ENCODE measurements around the gene PCDHGB4. TPM values are rescaled to one million over a fixed set of nuclear protein-coding genes. Genes with fewer than 3 reads are reported as not detected.

PCDHGB4 gene
- total and polyA plus RNA-seq, 2 of the 8 experiments (the other 6 are each of a cell fraction or from before 2014, with no cell fraction given): 8.0 to 9.1 TPM

DNA sequence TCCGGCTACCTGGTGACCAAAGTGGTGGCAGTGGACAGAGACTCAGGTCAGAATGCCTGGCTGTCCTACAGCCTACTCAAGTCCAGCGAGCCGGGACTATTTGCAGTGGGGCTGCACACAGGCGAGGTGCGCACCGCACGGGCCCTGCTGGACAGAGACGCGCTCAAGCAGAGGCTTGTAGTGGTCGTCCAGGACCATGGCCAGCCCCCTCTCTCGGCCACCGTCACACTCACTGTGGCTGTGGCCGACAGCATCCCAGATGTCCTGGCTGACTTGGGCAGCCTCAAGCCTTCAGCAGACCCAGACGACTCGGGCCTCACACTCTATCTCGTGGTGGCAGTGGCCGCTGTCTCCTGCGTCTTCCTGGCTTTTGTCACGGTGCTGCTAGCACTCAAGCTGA lies 30.5 kb upstream of the PCDHGB4 start (continued):
- TF ChIP-seq, protein P1, sequence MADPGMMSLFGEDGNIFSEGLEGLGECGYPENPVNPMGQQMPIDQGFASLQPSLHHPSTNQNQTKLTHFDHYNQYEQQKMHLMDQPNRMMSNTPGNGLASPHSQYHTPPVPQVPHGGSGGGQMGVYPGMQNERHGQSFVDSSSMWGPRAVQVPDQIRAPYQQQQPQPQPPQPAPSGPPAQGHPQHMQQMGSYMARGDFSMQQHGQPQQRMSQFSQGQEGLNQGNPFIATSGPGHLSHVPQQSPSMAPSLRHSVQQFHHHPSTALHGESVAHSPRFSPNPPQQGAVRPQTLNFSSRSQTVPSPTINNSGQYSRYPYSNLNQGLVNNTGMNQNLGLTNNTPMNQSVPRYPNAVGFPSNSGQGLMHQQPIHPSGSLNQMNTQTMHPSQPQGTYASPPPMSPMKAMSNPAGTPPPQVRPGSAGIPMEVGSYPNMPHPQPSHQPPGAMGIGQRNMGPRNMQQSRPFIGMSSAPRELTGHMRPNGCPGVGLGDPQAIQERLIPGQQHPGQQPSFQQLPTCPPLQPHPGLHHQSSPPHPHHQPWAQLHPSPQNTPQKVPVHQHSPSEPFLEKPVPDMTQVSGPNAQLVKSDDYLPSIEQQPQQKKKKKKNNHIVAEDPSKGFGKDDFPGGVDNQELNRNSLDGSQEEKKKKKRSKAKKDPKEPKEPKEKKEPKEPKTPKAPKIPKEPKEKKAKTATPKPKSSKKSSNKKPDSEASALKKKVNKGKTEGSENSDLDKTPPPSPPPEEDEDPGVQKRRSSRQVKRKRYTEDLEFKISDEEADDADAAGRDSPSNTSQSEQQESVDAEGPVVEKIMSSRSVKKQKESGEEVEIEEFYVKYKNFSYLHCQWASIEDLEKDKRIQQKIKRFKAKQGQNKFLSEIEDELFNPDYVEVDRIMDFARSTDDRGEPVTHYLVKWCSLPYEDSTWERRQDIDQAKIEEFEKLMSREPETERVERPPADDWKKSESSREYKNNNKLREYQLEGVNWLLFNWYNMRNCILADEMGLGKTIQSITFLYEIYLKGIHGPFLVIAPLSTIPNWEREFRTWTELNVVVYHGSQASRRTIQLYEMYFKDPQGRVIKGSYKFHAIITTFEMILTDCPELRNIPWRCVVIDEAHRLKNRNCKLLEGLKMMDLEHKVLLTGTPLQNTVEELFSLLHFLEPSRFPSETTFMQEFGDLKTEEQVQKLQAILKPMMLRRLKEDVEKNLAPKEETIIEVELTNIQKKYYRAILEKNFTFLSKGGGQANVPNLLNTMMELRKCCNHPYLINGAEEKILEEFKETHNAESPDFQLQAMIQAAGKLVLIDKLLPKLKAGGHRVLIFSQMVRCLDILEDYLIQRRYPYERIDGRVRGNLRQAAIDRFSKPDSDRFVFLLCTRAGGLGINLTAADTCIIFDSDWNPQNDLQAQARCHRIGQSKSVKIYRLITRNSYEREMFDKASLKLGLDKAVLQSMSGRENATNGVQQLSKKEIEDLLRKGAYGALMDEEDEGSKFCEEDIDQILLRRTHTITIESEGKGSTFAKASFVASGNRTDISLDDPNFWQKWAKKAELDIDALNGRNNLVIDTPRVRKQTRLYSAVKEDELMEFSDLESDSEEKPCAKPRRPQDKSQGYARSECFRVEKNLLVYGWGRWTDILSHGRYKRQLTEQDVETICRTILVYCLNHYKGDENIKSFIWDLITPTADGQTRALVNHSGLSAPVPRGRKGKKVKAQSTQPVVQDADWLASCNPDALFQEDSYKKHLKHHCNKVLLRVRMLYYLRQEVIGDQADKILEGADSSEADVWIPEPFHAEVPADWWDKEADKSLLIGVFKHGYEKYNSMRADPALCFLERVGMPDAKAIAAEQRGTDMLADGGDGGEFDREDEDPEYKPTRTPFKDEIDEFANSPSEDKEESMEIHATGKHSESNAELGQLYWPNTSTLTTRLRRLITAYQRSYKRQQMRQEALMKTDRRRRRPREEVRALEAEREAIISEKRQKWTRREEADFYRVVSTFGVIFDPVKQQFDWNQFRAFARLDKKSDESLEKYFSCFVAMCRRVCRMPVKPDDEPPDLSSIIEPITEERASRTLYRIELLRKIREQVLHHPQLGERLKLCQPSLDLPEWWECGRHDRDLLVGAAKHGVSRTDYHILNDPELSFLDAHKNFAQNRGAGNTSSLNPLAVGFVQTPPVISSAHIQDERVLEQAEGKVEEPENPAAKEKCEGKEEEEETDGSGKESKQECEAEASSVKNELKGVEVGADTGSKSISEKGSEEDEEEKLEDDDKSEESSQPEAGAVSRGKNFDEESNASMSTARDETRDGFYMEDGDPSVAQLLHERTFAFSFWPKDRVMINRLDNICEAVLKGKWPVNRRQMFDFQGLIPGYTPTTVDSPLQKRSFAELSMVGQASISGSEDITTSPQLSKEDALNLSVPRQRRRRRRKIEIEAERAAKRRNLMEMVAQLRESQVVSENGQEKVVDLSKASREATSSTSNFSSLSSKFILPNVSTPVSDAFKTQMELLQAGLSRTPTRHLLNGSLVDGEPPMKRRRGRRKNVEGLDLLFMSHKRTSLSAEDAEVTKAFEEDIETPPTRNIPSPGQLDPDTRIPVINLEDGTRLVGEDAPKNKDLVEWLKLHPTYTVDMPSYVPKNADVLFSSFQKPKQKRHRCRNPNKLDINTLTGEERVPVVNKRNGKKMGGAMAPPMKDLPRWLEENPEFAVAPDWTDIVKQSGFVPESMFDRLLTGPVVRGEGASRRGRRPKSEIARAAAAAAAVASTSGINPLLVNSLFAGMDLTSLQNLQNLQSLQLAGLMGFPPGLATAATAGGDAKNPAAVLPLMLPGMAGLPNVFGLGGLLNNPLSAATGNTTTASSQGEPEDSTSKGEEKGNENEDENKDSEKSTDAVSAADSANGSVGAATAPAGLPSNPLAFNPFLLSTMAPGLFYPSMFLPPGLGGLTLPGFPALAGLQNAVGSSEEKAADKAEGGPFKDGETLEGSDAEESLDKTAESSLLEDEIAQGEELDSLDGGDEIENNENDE (IDR thresholded peaks at IDR 0.05; ENCODE audit: insufficient replicate concordance, low read length): no peak
- TF ChIP-seq SIX5 (IDR thresholded peaks at IDR 0.05; ENCODE audit: low read depth, low read length) (no peak), POU5F1 (IDR thresholded peaks at IDR 0.05; ENCODE audit: low read depth, low read length) (no peak), RAD21 (IDR thresholded peaks at IDR 0.05 in 1 of 2, conservative IDR thresholded peaks at IDR 0.05 in 1 of 2; ENCODE audit: low read depth in 2 of 2, low read length in 2 of 2) (no peak), BACH1 (IDR thresholded peaks at IDR 0.05; ENCODE audit: low read length) (no peak), NRF1 (IDR thresholded peaks at IDR 0.05; ENCODE audit: low read depth, low read length) (no peak), CBX5 (IDR thresholded peaks at IDR 0.05; ENCODE audit: low read depth, low read length) (no peak), KDM5A (IDR thresholded peaks at IDR 0.05; ENCODE audit: low read length) (no peak), KDM1A (IDR thresholded peaks at IDR 0.05; ENCODE audit: borderline replicate concordance, low read length) (no peak), RFX5 (IDR thresholded peaks at IDR 0.05; ENCODE audit: borderline replicate concordance, low read depth, low read length) (no peak), TAF1 (IDR thresholded peaks at IDR 0.05; ENCODE audit: low read depth, low read length) (no peak)
- TF ChIP-seq, protein P2, sequence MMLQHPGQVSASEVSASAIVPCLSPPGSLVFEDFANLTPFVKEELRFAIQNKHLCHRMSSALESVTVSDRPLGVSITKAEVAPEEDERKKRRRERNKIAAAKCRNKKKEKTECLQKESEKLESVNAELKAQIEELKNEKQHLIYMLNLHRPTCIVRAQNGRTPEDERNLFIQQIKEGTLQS (IDR thresholded peaks at IDR 0.05; ENCODE audit: insufficient read depth, low read depth, low read length): no peak

Data from H1 (cell line).